ENCODE data around the gene PALD1. TPM values are rescaled to one million over a fixed set of nuclear protein-coding genes. Genes with fewer than 3 reads are reported as not detected.

Gene PALD1
- total RNA-seq, 1 donor from 2014 or later = 1.8 TPM

GRCh38 chr10:70584909-70585544, 106.5 kb downstream of the PALD1 start:
- no peak overlapping the region for H3K4me3 ChIP-seq (ENCODE audit: insufficient read depth, low read depth, low read length)
- no peaks in the 10 kb centered on the region for H3K79me2 ChIP-seq (ENCODE audit: insufficient read depth, low read length)
- Mint-ChIP-seq H3K27me3 (ENCODE audit: low read depth, unreplicated experiment) (peaks cover 22% of the 10 kb centered on the region), H3K36me3 (ENCODE audit: low read depth, unreplicated experiment) (no peaks in the 10 kb centered on the region), H3K9me3 (ENCODE audit: unreplicated experiment) (peaks cover 3% of the 10 kb centered on the region), H3K27ac (ENCODE audit: unreplicated experiment) (no peak overlapping the region), H3K4me1 (ENCODE audit: low read depth, unreplicated experiment) (peaks cover 19% of the 10 kb centered on the region), H3K4me3 (ENCODE audit: unreplicated experiment) (no peak overlapping the region)
- FAIRE-seq (no peak), DNase-seq (ENCODE audit: low read depth) (no peak)
- peaks cover 16% of the 10 kb centered on the region for H3K27me3 ChIP-seq (ENCODE audit: insufficient read depth, low read length)
- H3K36me3 ChIP-seq (ENCODE audit: insufficient read depth, low read length) = no peaks in the 10 kb centered on the region
- H3K4me2 ChIP-seq (ENCODE audit: low read length) = no peak overlapping the region
- no peak overlapping the region for H2AFZ ChIP-seq (ENCODE audit: low read depth, low read length)
- H4K20me1 ChIP-seq (ENCODE audit: insufficient read depth, low read length) = no peaks in the 10 kb centered on the region
- TF ChIP-seq EZH2 (IDR thresholded peaks at IDR 0.05; ENCODE audit: insufficient read depth, low read length) (no peak), CTCF (IDR thresholded peaks at IDR 0.05; ENCODE audit: insufficient read depth, low read depth, low read length) (no peak)
- peaks cover 8% of the 10 kb centered on the region for H3K4me1 ChIP-seq (ENCODE audit: insufficient read depth, low read length)
- no peak overlapping the region for H3K9ac ChIP-seq (ENCODE audit: low read length)
- no peaks in the 10 kb centered on the region for H3K9me3 ChIP-seq (ENCODE audit: insufficient read depth, low read depth, low read length)
- H3K27ac ChIP-seq (ENCODE audit: low read depth, low read length) = no peak overlapping the region

GRCh38 chr10:70585578-70586169, 107.1 kb downstream of the PALD1 start:
- FAIRE-seq = no peak
- H3K27ac ChIP-seq (ENCODE audit: low read depth, low read length) = no peak overlapping the region
- TF ChIP-seq CTCF (IDR thresholded peaks at IDR 0.05; ENCODE audit: insufficient read depth, low read depth, low read length) = no peak
- TF ChIP-seq EZH2 (IDR thresholded peaks at IDR 0.05; ENCODE audit: insufficient read depth, low read length) = no peak

More at GRCh38 chr10:70585578-70586169, 107.1 kb downstream of the PALD1 start:
- no peak for DNase-seq (ENCODE audit: low read depth)
- Histone ChIP-seq H3K36me3 (ENCODE audit: insufficient read depth, low read length) (no peaks in the 10 kb centered on the region), H3K4me2 (ENCODE audit: low read length) (no peak overlapping the region), H3K79me2 (ENCODE audit: insufficient read depth, low read length) (no peaks in the 10 kb centered on the region), H4K20me1 (ENCODE audit: insufficient read depth, low read length) (no peaks in the 10 kb centered on the region), H3K9ac (ENCODE audit: low read length) (no peak overlapping the region), H3K4me3 (ENCODE audit: insufficient read depth, low read depth, low read length) (no peak overlapping the region), H2AFZ (ENCODE audit: low read depth, low read length) (no peak overlapping the region), H3K4me1 (ENCODE audit: insufficient read depth, low read length) (peaks cover 8% of the 10 kb centered on the region), H3K9me3 (ENCODE audit: insufficient read depth, low read depth, low read length) (no peaks in the 10 kb centered on the region), H3K27me3 (ENCODE audit: insufficient read depth, low read length) (peaks cover 16% of the 10 kb centered on the region)
- Mint-ChIP-seq H3K9me3 (ENCODE audit: unreplicated experiment) (peaks cover 3% of the 10 kb centered on the region), H3K4me3 (ENCODE audit: unreplicated experiment) (no peak overlapping the region), H3K27ac (ENCODE audit: unreplicated experiment) (no peak overlapping the region), H3K36me3 (ENCODE audit: low read depth, unreplicated experiment) (no peaks in the 10 kb centered on the region), H3K27me3 (ENCODE audit: low read depth, unreplicated experiment) (peaks cover 27% of the 10 kb centered on the region), H3K4me1 (ENCODE audit: low read depth, unreplicated experiment) (peaks cover 19% of the 10 kb centered on the region)
